Ureter (tissue), 1 donor: ENCODE measurements around the gene NCKAP5. TPM values are rescaled to one million over a fixed set of nuclear protein-coding genes. Genes with fewer than 3 reads are reported as not detected.
"Not testable (repeated sequence)": the region's sequence is repeated elsewhere in the genome, so short reads cannot be mapped to it uniquely, and the experiment has no call there.

ENCODE experiments used
- DNase-seq: peaks from one replicate; pipeline ENCODE4 v3.0.0-alpha.2; 2020; ENCODE audit warnings: low spot score
- total RNA-seq: library from RNA; stranded (reverse); gene quantifications from one replicate; pipeline ENCODE4 v1.2.4, GENCODE V29; 2023
- donor health status: DM: yes; HTN: yes; CAD: no.

The NCKAP5 gene
- total RNA-seq, 1 donor from 2014 or later = 7.3 TPM

GRCh38 chr2:132716954-132717353 lies 851.3 kb downstream of the NCKAP5 start:
- no peak for DNase-seq

- no peak for DNase-seq
Observed at GRCh38 chr2:132715386-132716351, 852.6 kb downstream of the NCKAP5 start.

GRCh38 chr2:132703396-132703795 lies 864.9 kb downstream of the NCKAP5 start:
- DNase-seq = no peak

GRCh38 chr2:132701810-132702209 lies 866.5 kb downstream of the NCKAP5 start:
- no peak for DNase-seq

- DNase-seq = not testable (repeated sequence)
Observed at GRCh38 chr2:132699802-132700201, 868.5 kb downstream of the NCKAP5 start.

GRCh38 chr2:132698347-132698746 lies 869.9 kb downstream of the NCKAP5 start:
- DNase-seq = not testable (repeated sequence)

- DNase-seq = no peak
Observed at GRCh38 chr2:132697556-132698205, 870.6 kb downstream of the NCKAP5 start.

- no peak for DNase-seq
Observed at GRCh38 chr2:132692816-132693215, 875.4 kb downstream of the NCKAP5 start.

- DNase-seq = no peak
Observed at GRCh38 chr2:132691556-132691955, 876.7 kb downstream of the NCKAP5 start.

- DNase-seq = no peak
Observed at GRCh38 chr2:132690664-132691303, 877.5 kb downstream of the NCKAP5 start.

- DNase-seq = no peak
Observed at GRCh38 chr2:132681766-132682165, 886.5 kb downstream of the NCKAP5 start.

- no peak for DNase-seq
Observed at GRCh38 chr2:132680544-132680943, 887.7 kb downstream of the NCKAP5 start.

- DNase-seq = no peak
Observed at GRCh38 chr2:132678483-132678882, 889.8 kb downstream of the NCKAP5 start.

- no peak for DNase-seq
Observed at GRCh38 chr2:132677661-132678060, 890.6 kb downstream of the NCKAP5 start.

GRCh38 chr2:132676999-132677398 lies 891.3 kb downstream of the NCKAP5 start:
- no peak for DNase-seq

- no peak for DNase-seq
Observed at GRCh38 chr2:132671151-132671835, 897.0 kb downstream of the NCKAP5 start.

GRCh38 chr2:132670496-132671150 lies 897.6 kb downstream of the NCKAP5 start:
- no peak for DNase-seq

- no peak for DNase-seq
Observed at GRCh38 chr2:132669908-132670495, 898.3 kb downstream of the NCKAP5 start, which contains the start of gene LYPD1. Gene LYPD1, minus strand, starts transcription at chr2:132670205. Its CDS starts 273 bp downstream, at chr2:132669932.

- DNase-seq = no peak
Observed at GRCh38 chr2:132668987-132669907, 899.0 kb downstream of the NCKAP5 start.
